ENCODE data around the gene IP6K3.

- TF ChIP-seq, protein P1, sequence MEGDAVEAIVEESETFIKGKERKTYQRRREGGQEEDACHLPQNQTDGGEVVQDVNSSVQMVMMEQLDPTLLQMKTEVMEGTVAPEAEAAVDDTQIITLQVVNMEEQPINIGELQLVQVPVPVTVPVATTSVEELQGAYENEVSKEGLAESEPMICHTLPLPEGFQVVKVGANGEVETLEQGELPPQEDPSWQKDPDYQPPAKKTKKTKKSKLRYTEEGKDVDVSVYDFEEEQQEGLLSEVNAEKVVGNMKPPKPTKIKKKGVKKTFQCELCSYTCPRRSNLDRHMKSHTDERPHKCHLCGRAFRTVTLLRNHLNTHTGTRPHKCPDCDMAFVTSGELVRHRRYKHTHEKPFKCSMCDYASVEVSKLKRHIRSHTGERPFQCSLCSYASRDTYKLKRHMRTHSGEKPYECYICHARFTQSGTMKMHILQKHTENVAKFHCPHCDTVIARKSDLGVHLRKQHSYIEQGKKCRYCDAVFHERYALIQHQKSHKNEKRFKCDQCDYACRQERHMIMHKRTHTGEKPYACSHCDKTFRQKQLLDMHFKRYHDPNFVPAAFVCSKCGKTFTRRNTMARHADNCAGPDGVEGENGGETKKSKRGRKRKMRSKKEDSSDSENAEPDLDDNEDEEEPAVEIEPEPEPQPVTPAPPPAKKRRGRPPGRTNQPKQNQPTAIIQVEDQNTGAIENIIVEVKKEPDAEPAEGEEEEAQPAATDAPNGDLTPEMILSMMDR (IDR thresholded peaks at IDR 0.05; ENCODE audit: low read length): no peak
- no peak for TF ChIP-seq EZH2 (optimal IDR thresholded peaks at IDR 0.05; ENCODE audit: low read depth, low read length)
Measured at GRCh38 chr6:33765368-33765767, 18.7 kb upstream of the IP6K3 start.
